ENCODE measurements around the gene ACVR1C.

DNA sequence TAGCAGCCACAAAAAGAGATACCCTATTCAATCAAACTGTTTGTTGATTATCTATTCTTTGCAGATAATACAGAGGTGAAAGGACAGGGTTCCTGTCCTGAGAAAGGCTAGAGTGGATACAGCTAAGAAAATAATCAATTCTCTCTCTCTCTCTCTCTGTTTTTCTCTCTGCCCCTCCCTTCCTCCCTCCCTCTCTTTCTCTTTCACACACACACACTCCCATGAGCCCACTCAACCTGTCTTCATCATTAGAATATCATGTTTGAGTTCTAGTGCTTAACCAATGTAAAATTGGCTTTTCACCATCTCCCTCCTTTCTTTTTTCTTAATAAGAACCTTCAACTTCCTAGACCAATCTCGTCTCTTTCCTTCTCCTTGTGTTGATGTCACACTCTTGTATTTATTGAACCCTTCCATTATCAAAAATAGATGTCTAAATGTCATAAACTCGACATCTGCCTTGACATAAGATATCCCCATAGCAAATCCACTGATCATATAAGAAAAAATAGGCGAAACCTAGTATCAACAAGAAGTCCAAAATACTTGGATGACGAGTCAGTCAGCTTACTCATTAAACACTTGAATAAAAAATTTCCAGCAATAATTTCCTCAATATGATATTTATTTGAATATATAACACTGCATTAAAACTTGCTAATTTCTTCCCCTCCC lies 141.9 kb downstream of the ACVR1C start:
- TF ChIP-seq, protein P1, sequence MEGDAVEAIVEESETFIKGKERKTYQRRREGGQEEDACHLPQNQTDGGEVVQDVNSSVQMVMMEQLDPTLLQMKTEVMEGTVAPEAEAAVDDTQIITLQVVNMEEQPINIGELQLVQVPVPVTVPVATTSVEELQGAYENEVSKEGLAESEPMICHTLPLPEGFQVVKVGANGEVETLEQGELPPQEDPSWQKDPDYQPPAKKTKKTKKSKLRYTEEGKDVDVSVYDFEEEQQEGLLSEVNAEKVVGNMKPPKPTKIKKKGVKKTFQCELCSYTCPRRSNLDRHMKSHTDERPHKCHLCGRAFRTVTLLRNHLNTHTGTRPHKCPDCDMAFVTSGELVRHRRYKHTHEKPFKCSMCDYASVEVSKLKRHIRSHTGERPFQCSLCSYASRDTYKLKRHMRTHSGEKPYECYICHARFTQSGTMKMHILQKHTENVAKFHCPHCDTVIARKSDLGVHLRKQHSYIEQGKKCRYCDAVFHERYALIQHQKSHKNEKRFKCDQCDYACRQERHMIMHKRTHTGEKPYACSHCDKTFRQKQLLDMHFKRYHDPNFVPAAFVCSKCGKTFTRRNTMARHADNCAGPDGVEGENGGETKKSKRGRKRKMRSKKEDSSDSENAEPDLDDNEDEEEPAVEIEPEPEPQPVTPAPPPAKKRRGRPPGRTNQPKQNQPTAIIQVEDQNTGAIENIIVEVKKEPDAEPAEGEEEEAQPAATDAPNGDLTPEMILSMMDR (conservative IDR thresholded peaks at IDR 0.05; ENCODE audit: low read depth, low read length), result no peak
- TF ChIP-seq CEBPB (IDR thresholded peaks at IDR 0.05; ENCODE audit: low read depth, low read length) (no peak), RFX5 (IDR thresholded peaks at IDR 0.05; ENCODE audit: low read depth, low read length) (no peak), MAFK (IDR thresholded peaks at IDR 0.05; ENCODE audit: low read depth, low read length) (no peak), CHD1 (IDR thresholded peaks at IDR 0.05; ENCODE audit: low read depth, low read length) (no peak), SMC3 (IDR thresholded peaks at IDR 0.05; ENCODE audit: low read depth, low read length) (no peak), POLR2A (IDR thresholded peaks at IDR 0.05; ENCODE audit: low read depth, low read length) (no peak), RCOR1 (IDR thresholded peaks at IDR 0.05; ENCODE audit: insufficient replicate concordance, low read length) (no peak), RAD21 (IDR thresholded peaks at IDR 0.05; ENCODE audit: low read length) (no peak)
- TF ChIP-seq, protein P2, sequence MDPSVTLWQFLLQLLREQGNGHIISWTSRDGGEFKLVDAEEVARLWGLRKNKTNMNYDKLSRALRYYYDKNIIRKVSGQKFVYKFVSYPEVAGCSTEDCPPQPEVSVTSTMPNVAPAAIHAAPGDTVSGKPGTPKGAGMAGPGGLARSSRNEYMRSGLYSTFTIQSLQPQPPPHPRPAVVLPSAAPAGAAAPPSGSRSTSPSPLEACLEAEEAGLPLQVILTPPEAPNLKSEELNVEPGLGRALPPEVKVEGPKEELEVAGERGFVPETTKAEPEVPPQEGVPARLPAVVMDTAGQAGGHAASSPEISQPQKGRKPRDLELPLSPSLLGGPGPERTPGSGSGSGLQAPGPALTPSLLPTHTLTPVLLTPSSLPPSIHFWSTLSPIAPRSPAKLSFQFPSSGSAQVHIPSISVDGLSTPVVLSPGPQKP (IDR thresholded peaks at IDR 0.05; ENCODE audit: borderline replicate concordance, low read depth, low read length), result no peak

All from IMR-90 (cell line).